Body of pancreas (tissue), 4 donors: ENCODE results near the gene HACL1.

Experiments used
- POLR2A ChIP-seq, 3 donors: fragments of 450-650 bp; IDR thresholded peaks; one replicate each; pipeline ENCODE4 v1.6.1; 2016; ENCODE audit warnings: antibody characterized with exemption in 3 of 3, mild to moderate bottlenecking in 2 of 3
- TF ChIP-seq, protein P1 (sequence below), 7 experiments: fragments of 450-650 bp in 4 of 7; fragments of 200-600 bp in 3 of 7; sonication (generic) in 3 of 7; IDR thresholded peaks; one replicate each; pipeline ENCODE4 v1.5.1; 2016 to 2019; ENCODE audit warnings: antibody characterized with exemption in 7 of 7

DNA sequence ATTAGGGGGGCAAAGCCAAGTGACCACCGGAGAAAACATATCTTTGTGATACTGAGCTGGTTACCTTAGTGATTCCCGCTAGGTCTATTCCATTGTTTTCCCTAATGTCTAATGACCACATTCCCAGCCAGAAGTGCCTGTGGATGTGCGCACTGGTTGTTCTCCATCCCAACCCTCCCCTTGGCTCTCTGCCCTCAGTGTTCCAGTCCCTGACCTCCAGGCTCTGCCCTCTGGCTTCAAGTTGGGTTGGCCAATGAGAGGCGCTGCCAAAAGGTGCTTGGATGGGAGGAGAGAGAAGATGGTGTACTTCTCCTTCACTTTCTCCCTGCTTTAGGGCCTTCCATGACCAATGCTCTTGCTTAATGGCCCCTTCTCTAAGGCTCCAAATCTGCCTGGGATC lies 82.3 kb downstream of the HACL1 start:
- TF ChIP-seq, protein P1, sequence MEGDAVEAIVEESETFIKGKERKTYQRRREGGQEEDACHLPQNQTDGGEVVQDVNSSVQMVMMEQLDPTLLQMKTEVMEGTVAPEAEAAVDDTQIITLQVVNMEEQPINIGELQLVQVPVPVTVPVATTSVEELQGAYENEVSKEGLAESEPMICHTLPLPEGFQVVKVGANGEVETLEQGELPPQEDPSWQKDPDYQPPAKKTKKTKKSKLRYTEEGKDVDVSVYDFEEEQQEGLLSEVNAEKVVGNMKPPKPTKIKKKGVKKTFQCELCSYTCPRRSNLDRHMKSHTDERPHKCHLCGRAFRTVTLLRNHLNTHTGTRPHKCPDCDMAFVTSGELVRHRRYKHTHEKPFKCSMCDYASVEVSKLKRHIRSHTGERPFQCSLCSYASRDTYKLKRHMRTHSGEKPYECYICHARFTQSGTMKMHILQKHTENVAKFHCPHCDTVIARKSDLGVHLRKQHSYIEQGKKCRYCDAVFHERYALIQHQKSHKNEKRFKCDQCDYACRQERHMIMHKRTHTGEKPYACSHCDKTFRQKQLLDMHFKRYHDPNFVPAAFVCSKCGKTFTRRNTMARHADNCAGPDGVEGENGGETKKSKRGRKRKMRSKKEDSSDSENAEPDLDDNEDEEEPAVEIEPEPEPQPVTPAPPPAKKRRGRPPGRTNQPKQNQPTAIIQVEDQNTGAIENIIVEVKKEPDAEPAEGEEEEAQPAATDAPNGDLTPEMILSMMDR (IDR thresholded peaks at IDR 0.05): no peak
- no peak for TF ChIP-seq POLR2A (IDR thresholded peaks at IDR 0.05)
